Ovary (tissue), 3 donors: ENCODE data around the gene CADPS2.

ENCODE experiments used
- POLR2A ChIP-seq: fragments of 450-650 bp; IDR thresholded peaks from one replicate; pipeline ENCODE4 v1.6.1; 2017; ENCODE audit warnings: antibody characterized with exemption, mild to moderate bottlenecking, moderate library complexity
- TF ChIP-seq, protein P1 (sequence below), 3 donors: fragments of 450-650 bp in 2 of 3; fragments of 200-600 bp in 1 of 3; IDR thresholded peaks; one replicate each; pipeline versions ENCODE4 v1.5.1 to v1.8.0; 2016 to 2022; ENCODE audit warnings: antibody characterized with exemption in 3 of 3, mild to moderate bottlenecking in 1 of 3
- donor health status: DM: no; HTN: no; CAD: no.

- TF ChIP-seq, protein P1, sequence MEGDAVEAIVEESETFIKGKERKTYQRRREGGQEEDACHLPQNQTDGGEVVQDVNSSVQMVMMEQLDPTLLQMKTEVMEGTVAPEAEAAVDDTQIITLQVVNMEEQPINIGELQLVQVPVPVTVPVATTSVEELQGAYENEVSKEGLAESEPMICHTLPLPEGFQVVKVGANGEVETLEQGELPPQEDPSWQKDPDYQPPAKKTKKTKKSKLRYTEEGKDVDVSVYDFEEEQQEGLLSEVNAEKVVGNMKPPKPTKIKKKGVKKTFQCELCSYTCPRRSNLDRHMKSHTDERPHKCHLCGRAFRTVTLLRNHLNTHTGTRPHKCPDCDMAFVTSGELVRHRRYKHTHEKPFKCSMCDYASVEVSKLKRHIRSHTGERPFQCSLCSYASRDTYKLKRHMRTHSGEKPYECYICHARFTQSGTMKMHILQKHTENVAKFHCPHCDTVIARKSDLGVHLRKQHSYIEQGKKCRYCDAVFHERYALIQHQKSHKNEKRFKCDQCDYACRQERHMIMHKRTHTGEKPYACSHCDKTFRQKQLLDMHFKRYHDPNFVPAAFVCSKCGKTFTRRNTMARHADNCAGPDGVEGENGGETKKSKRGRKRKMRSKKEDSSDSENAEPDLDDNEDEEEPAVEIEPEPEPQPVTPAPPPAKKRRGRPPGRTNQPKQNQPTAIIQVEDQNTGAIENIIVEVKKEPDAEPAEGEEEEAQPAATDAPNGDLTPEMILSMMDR (IDR thresholded peaks at IDR 0.05) = no peak
- no peak for TF ChIP-seq POLR2A
These were observed 15.0 kb upstream of the CADPS2 start for GRCh38 chr7:122901250-122901649.
